GM10266 (cell line): ENCODE results near the gene MYL12B.

Experiments
- DNase-seq: peaks from one replicate; pipeline ENCODE4 v3.0.0; 2012; ENCODE audit errors: extremely low spot score
- CTCF ChIP-seq: IDR thresholded peaks from 2 replicates; pipeline ENCODE4 v1.5.1; 2012; ENCODE audit warnings: mild to moderate bottlenecking, low read depth; ENCODE audit not compliant: control insufficient read depth, insufficient read depth; ENCODE audit errors: missing control alignments

The MYL12B gene

DNA sequence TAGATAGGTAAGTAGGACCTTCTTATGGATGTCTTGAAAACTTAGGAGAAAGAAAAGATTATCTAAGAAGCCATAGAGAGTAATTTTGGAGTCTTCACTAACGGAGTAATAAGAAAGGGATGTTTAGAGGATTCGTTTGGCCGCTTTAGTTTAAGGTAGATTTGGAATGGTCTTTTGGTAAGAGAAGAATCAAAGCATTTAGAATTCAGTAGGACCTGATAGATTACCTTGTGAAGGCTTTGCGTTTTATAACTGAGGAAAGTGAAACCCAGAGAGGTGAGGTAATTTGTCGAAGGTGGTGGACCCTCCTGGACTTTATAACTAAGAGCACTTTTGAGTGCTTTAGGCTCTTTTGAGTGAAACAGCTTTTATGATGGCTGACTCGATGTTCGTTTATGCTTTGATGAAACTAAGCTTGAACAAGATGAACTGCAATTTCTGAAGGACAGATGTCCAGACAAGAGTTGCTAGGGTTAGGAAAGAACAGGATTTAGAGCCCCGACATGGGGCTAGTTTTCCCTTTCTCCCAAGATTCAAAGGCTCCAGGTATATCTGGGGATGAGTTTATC lies 1.3 kb downstream of the MYL12B start:
- TF ChIP-seq CTCF = no peak
- no peak for DNase-seq

DNA sequence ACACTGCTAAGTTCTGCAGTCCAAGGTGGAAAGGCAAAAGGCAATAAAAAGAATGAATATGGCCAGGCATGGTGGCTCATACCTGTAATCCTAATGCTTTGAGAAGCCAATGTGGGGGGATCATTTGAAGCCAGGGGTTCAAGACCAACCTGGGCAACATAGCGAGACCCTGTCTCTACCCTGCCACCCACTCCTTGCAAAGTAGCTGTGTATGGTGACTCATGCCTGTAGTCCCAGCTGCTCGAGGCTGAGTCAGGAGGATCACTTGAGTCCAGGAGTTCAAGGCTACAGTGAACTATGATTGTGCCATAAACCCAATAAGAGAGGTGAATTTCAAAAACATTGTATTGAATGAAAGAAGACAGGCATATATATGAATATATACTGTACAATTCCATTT lies 2.4 kb downstream of the MYL12B start:
- no peak for DNase-seq
- TF ChIP-seq CTCF = no peak

DNA sequence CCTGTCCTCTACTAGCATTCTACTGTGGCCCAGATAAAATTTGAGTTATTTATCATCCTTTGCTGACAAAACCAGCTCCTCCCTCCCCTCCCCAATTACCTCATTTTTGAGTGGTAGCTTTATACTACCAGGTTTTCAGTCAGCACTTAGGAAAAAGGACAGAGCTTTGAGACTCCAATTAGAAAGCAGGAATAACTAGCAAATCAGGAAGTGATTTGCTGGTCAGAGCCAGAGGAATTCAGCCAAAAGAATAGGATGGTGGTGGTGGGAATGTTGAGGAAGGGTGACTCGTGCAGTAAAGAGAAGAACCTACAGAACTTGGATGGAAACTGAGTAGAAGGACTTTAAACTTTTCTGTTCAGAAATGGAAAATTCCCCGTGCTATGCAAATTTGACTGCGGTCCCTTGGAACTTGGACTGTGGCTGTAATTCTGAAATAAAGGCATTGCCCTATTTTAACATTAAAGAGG lies 3.7 kb downstream of the MYL12B start:
- no peak for TF ChIP-seq CTCF
- DNase-seq = no peak

DNA sequence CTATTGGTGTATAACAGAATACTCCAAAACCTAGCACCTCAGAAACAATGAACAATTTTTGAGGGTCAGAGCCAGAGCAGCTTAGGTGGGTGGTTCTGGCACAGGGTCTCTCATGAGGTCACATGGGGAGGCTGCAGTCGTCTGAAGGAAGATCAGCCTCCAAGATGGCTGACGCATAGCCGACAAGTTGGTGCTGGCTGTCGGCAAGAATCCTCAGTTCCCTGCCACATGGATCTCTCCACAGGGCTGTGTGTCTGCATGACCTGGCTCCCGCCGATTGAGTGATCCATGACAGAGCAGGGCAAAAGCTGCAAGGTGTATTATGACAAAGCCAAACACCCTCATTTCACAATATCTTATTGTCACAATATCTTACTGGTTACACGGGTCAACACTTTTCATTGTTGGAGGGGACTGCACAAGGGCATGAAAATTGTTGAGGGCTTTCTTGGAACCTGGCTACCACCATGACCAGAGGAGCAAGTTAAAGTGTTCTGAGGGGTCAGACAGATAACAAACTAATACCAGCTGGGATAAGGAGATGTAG lies 4.2 kb downstream of the MYL12B start:
- TF ChIP-seq CTCF = no peak

DNA sequence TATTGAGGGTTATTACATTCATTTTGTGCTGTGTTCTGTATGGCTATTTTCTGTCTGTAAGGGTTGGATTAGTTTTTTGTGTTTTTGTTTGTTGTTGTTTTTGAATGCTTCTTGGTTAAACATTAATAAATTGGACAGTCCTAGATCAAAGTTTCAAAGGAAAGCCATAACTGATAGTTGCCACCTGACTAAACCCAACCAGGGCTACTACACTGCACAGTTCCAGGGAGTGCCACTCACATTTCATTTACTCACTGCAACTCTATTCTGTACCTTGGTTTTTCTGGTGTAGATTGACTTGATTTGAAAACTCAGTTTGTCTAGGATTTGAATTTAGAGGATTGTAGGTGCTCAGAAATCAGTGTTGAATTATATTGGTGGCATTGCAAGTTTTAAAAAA lies 6.4 kb downstream of the MYL12B start:
- TF ChIP-seq CTCF = no peak
- no peak for DNase-seq

More for the DNA sequence above, 4.2 kb downstream of the MYL12B start:
- no peak for DNase-seq

- TF ChIP-seq CTCF = no peak
- DNase-seq = no peak
Observed at GRCh38 chr18:3269241-3269913, 7.4 kb downstream of the MYL12B start.

DNA sequence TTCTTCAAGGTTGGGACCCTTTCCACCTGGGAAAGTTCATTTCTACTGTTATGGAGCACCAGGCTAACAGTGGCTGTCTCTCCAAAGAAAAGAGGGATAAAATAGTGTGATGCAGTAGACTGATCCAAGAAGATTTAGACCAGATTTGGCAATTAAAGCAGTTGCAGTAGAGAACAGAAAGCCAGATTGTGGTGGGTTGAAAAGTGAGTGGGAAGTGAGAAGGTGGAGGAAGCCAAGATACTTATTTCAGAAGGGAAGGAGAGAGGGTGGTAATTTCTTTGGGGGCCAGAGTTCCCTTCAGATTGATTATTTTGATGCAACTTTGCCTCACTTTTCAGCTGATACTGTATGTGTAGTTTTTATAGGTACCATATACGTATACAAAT lies 8.0 kb downstream of the MYL12B start:
- DNase-seq = no peak
- no peak for TF ChIP-seq CTCF
